Testis (tissue), 3 donors: ENCODE measurements around the gene PKNOX2. TPM values are rescaled to one million over a fixed set of nuclear protein-coding genes. Genes with fewer than 3 reads are reported as not detected.

Experiments used
- DNase-seq: peaks from one replicate; pipeline ENCODE4 v3.0.0-alpha.2; 2019
- H3K27ac ChIP-seq, 2 donors: fragments of 200-600 bp; sonication (generic); one replicate each; pipeline ENCODE4 v1.5.1; 2019
- H3K27me3 ChIP-seq: fragments of 200-600 bp; sonication (generic); one replicate; pipeline ENCODE4 v1.5.1; 2019
- H3K36me3 ChIP-seq: fragments of 200-600 bp; sonication (generic); one replicate; pipeline ENCODE4 v1.5.1; 2017; ENCODE audit warnings: low read depth; ENCODE audit errors: missing control alignments
- H3K4me1 ChIP-seq: fragments of 200-600 bp; sonication (generic); one replicate; pipeline ENCODE4 v1.5.1; 2019
- H3K4me3 ChIP-seq, 2 donors: fragments of 200-600 bp; sonication (generic); one replicate each; pipeline ENCODE4 v1.5.1; 2017 to 2019
- H3K9me3 ChIP-seq: fragments of 200-600 bp; sonication (generic); one replicate; pipeline ENCODE4 v1.5.1; 2017
- CTCF ChIP-seq, 3 experiments: fragments of 450-650 bp in 2 of 3; fragments of 200-600 bp in 1 of 3; sonication (generic) in 1 of 3; IDR thresholded peaks; one replicate each; pipeline ENCODE4 v1.5.1; 2016 to 2019; ENCODE audit warnings: antibody characterized with exemption in 3 of 3, mild to moderate bottlenecking in 2 of 3, moderate library complexity in 1 of 3
- POLR2A ChIP-seq: fragments of 450-650 bp; IDR thresholded peaks from one replicate; pipeline ENCODE4 v1.6.1; 2017; ENCODE audit warnings: antibody characterized with exemption, mild to moderate bottlenecking, moderate library complexity
- WGBS, 2 donors: methylation state at CpG; one replicate each; pipeline ENCODE4 v1.1.5; 2018; 5-methylcytosine and 5-hydroxymethylcytosine counted together
- intact Hi-C: fragments of 100-400 bp; cut with DNase I; formaldehyde crosslinking; loops from one replicate; pipeline ENCODE4 v1.15.1; 2023; ENCODE audit warnings: low total_unique reads
- polyA plus RNA-seq: library from polyadenylated mRNA; stranded (reverse); fragments of 350-450 nt; fragmentation: Illumina TruSeq; extraction: RNeasy Lipid Tissue Mini Kit (QIAGEN cat#74804); gene quantifications from one replicate; pipeline ENCODE4 v1.2.3, GENCODE V29; 2014; ENCODE audit warnings: low read depth, low replicate concordance; ENCODE audit not compliant: insufficient read depth
- total RNA-seq, 2 donors: library from RNA; depleted of rRNA; stranded (reverse); fragments of >200 nt; gene quantifications; one replicate each; pipeline ENCODE4 v1.2.3, GENCODE V29; 2016

The PKNOX2 gene
- total and polyA plus RNA-seq, 3 donors from 2014 or later, result 5.5 to 10.4 (median 7.3) TPM

- TF ChIP-seq CTCF (IDR thresholded peaks at IDR 0.05), result no peak
- TF ChIP-seq POLR2A, result no peak
- no peaks in the 10 kb centered on the region for H3K9me3 ChIP-seq
- WGBS, 2 donors, result 82 to 96% methylated on average over 4 of the region's 4 CpGs
- no peak overlapping the region for H3K4me3 ChIP-seq
- H3K27me3 ChIP-seq, result no peaks in the 10 kb centered on the region
- no peaks in the 10 kb centered on the region for H3K36me3 ChIP-seq
- DNase-seq, result no peak
- intact Hi-C loops, result no loop called here
- H3K4me1 ChIP-seq, result peaks cover 11% of the 10 kb centered on the region
- no peak overlapping the region for H3K27ac ChIP-seq
These were observed 9.5 kb downstream of the PKNOX2 start for GRCh38 chr11:125174057-125174456.

DNA sequence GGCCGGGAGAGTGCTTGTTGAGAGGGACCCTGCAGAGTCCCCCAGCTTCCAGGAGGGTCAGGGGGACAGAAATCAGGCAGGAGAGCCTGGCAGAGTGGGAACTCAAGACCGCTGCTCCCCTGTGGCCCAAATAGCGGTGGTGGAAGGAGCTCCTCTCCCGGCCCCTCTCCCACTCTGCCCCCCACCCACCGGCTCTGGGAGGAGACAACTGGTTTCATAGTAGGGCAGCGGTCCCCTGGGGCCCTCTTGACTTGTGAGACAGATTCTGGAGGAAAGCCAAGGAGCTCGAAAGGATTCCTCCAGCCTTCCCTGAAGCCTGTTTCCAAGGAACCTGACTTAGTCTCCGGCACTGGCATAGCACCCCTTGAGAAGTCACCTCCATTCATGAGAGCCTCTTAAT, 10.1 kb downstream of the PKNOX2 start:
- peaks cover 5% of the 10 kb centered on the region for H3K4me1 ChIP-seq
- intact Hi-C loops, result no loop called here
- TF ChIP-seq CTCF (IDR thresholded peaks at IDR 0.05), result no peak
- no peak for TF ChIP-seq POLR2A
- no peaks in the 10 kb centered on the region for H3K9me3 ChIP-seq
- no peak overlapping the region for H3K4me3 ChIP-seq
- WGBS, 2 donors, result 69 to 77% methylated on average over 5 to 8 of the region's 8 CpGs
- H3K36me3 ChIP-seq, result no peaks in the 10 kb centered on the region
- no peak overlapping the region for H3K27ac ChIP-seq
- no peaks in the 10 kb centered on the region for H3K27me3 ChIP-seq
- no peak for DNase-seq

- H3K36me3 ChIP-seq, result no peaks in the 10 kb centered on the region
- no peaks in the 10 kb centered on the region for H3K9me3 ChIP-seq
- WGBS, 2 donors, result 90 to 94% methylated on average over 4 of the region's 4 CpGs
- H3K4me3 ChIP-seq, result no peak overlapping the region
- TF ChIP-seq POLR2A (no peak), CTCF (IDR thresholded peaks at IDR 0.05) (no peak)
- H3K27ac ChIP-seq, result no peak overlapping the region
- H3K27me3 ChIP-seq, result no peaks in the 10 kb centered on the region
- no peak for DNase-seq
- H3K4me1 ChIP-seq, result peaks cover 4% of the 10 kb centered on the region
- intact Hi-C loops, result no loop called here
These were observed 10.6 kb downstream of the PKNOX2 start for GRCh38 chr11:125175166-125175565.

DNA sequence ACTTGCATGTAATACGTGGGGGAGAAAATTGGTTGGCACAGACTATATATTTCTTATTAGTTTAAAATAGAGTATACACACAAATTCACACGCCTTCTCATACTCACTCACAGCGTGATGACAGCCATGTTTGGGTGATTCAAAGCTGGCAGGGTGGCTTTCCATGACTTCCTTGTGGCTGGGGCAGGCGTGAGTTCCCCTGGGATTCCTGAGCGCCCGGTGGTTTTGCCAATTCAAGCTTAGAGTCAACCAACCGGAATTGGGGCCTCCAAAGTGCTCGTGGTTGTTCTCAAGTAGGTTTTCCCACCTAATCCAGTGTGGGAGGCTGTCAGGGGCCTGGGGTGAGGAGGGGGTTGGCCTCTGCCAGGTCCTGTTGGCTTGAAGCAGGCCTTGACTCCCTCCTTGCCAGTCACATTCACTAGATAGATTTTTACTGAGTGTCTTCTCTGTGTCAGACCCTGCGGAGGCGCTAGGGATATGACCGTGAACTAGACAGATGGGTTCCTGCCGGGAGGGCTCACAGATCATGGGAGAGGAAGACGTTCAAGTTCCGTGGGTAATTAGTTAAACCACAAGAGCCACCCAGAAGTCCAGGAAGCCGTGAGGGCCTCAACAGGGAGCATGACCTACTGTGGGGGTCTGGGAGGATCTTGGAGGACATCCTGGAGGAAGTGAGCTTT, 11.5 kb downstream of the PKNOX2 start:
- Histone ChIP-seq H3K4me3 (no peak overlapping the region), H3K27me3 (no peaks in the 10 kb centered on the region), H3K4me1 (peaks cover 10% of the 10 kb centered on the region), H3K36me3 (no peaks in the 10 kb centered on the region), H3K27ac (no peak overlapping the region), H3K9me3 (no peaks in the 10 kb centered on the region)
- no peak for TF ChIP-seq CTCF (IDR thresholded peaks at IDR 0.05)
- TF ChIP-seq POLR2A, result no peak
- intact Hi-C loops, result no loop called here
- DNase-seq, result no peak
- whole genome bisulfite sequencing, 2 donors, result 82 to 83% methylated on average over 15 of the region's 15 CpGs

GRCh38 chr11:125176866-125177265, 12.3 kb downstream of the PKNOX2 start:
- H3K4me3 ChIP-seq, result no peak overlapping the region
- H3K9me3 ChIP-seq, result no peaks in the 10 kb centered on the region
- no peak for DNase-seq
- no peaks in the 10 kb centered on the region for H3K27me3 ChIP-seq
- no peak overlapping the region for H3K27ac ChIP-seq
- intact Hi-C loops, result no loop called here
- no peaks in the 10 kb centered on the region for H3K36me3 ChIP-seq
- WGBS, 2 donors, result 71 to 89% methylated on average over 5 of the region's 5 CpGs
- TF ChIP-seq POLR2A (no peak), CTCF (IDR thresholded peaks at IDR 0.05) (no peak)
- H3K4me1 ChIP-seq, result peaks cover 10% of the 10 kb centered on the region
